ENCODE data around the gene GNAL. TPM values are rescaled to one million over a fixed set of nuclear protein-coding genes. Genes with fewer than 3 reads are reported as not detected.

The GNAL gene
- total and polyA plus RNA-seq, 2 donors from 2014 or later, result 1.8 to 9.7 TPM

- intact Hi-C loops (cut with DNase I), result no loop called here
- no peak for TF ChIP-seq CTCF (IDR thresholded peaks at IDR 0.05; ENCODE audit: borderline replicate concordance, extremely low read depth, insufficient read depth)
- H3K4me3 ChIP-seq (ENCODE audit: low read length in 3 of 3), result no peak overlapping the region
Observed at GRCh38 chr18:11866764-11867163, 177.7 kb downstream of the GNAL start.

GRCh38 chr18:11868230-11868629, 179.2 kb downstream of the GNAL start:
- Histone ChIP-seq H3K27me3 (ENCODE audit: control insufficient read depth, insufficient read depth, low read length) (no peaks in the 10 kb centered on the region), H3K9me3 (ENCODE audit: control insufficient read depth in 2 of 3, insufficient read depth in 1 of 3, low read length in 3 of 3) (no peaks in the 10 kb centered on the region), H3K4me1 (ENCODE audit: control insufficient read depth in 2 of 3, insufficient read depth in 2 of 3, low read depth in 1 of 3, low read length in 3 of 3) (no peaks in the 10 kb centered on the region)

More at GRCh38 chr18:11866764-11867163, 177.7 kb downstream of the GNAL start:
- FAIRE-seq (no peak), DNase-seq (no peak)
- Histone ChIP-seq H3K4me1 (ENCODE audit: control insufficient read depth in 2 of 3, insufficient read depth in 2 of 3, low read depth in 1 of 3, low read length in 3 of 3) (no peaks in the 10 kb centered on the region), H3K9ac (ENCODE audit: low read length in 3 of 3) (no peak overlapping the region), H3K9me3 (ENCODE audit: control insufficient read depth in 2 of 3, insufficient read depth in 1 of 3, low read length in 3 of 3) (no peaks in the 10 kb centered on the region), H3K27me3 (ENCODE audit: control insufficient read depth, insufficient read depth, low read length) (no peaks in the 10 kb centered on the region), H3K27ac (ENCODE audit: low read depth in 2 of 2, low read length in 2 of 2) (no peak overlapping the region), H3K36me3 (ENCODE audit: control insufficient read depth in 2 of 3, insufficient read depth in 3 of 3, low read length in 3 of 3) (no peaks in the 10 kb centered on the region)

GRCh38 chr18:11871501-11871900, 182.4 kb downstream of the GNAL start:
- TF ChIP-seq CTCF (IDR thresholded peaks at IDR 0.05; ENCODE audit: borderline replicate concordance, extremely low read depth, insufficient read depth), result no peak
- no peak for FAIRE-seq

More at GRCh38 chr18:11868230-11868629, 179.2 kb downstream of the GNAL start:
- DNase-seq (no peak), FAIRE-seq (no peak)
- Histone ChIP-seq H3K36me3 (ENCODE audit: control insufficient read depth in 2 of 3, insufficient read depth in 3 of 3, low read length in 3 of 3) (no peaks in the 10 kb centered on the region), H3K9ac (ENCODE audit: low read length in 3 of 3) (no peak overlapping the region), H3K27ac (ENCODE audit: low read depth in 2 of 2, low read length in 2 of 2) (no peak overlapping the region), H3K4me3 (ENCODE audit: low read length in 3 of 3) (no peak overlapping the region)
- intact Hi-C loops (cut with DNase I), result no loop called here
- TF ChIP-seq CTCF (IDR thresholded peaks at IDR 0.05; ENCODE audit: borderline replicate concordance, extremely low read depth, insufficient read depth), result no peak

More at GRCh38 chr18:11871501-11871900, 182.4 kb downstream of the GNAL start:
- intact Hi-C loops (cut with DNase I), result no loop called here
- Histone ChIP-seq H3K36me3 (ENCODE audit: control insufficient read depth in 2 of 3, insufficient read depth in 3 of 3, low read length in 3 of 3) (no peaks in the 10 kb centered on the region), H3K27me3 (ENCODE audit: control insufficient read depth, insufficient read depth, low read length) (no peaks in the 10 kb centered on the region), H3K4me3 (ENCODE audit: low read length in 3 of 3) (no peak overlapping the region), H3K9me3 (ENCODE audit: control insufficient read depth in 2 of 3, insufficient read depth in 1 of 3, low read length in 3 of 3) (no peaks in the 10 kb centered on the region), H3K27ac (ENCODE audit: low read depth in 2 of 2, low read length in 2 of 2) (no peak overlapping the region), H3K4me1 (ENCODE audit: control insufficient read depth in 2 of 3, insufficient read depth in 2 of 3, low read depth in 1 of 3, low read length in 3 of 3) (no peaks in the 10 kb centered on the region), H3K9ac (ENCODE audit: low read length in 3 of 3) (no peak overlapping the region)
- DNase-seq, result no peak

Data from kidney (tissue), 14 donors.